ENCODE results near the gene ENPP6. TPM values are rescaled to one million over a fixed set of nuclear protein-coding genes. Genes with fewer than 3 reads are reported as not detected.

The ENPP6 gene
- total RNA-seq, 4 donors from 2014 or later: not detected

DNA sequence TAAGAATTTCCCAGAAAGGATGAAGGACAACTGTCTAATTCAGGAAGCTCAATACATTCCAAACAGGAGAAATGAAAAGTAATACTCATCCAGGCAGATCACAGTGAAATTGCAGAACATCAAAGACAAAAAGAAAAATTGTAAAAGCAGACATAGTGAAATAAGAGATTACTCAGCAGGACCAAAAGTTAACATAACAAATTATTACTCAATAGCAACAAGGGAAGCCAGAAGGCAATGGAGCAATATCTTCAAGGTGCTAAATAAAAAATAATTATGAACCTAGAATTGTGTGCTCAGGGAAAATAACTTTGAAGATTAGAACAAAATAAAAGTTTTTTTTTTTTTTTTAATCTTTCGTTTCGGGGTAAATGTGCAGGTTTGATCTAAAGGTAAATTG, 30.5 kb upstream of the ENPP6 start:
- 92% methylated on average over 2 of the region's 2 CpGs for WGBS
- TF ChIP-seq POLR2AphosphoS5 (IDR thresholded peaks at IDR 0.05) (no peak), POLR2A (IDR thresholded peaks at IDR 0.05) (no peak), EP300 (IDR thresholded peaks at IDR 0.05) (no peak)
- TF ChIP-seq, protein P1, sequence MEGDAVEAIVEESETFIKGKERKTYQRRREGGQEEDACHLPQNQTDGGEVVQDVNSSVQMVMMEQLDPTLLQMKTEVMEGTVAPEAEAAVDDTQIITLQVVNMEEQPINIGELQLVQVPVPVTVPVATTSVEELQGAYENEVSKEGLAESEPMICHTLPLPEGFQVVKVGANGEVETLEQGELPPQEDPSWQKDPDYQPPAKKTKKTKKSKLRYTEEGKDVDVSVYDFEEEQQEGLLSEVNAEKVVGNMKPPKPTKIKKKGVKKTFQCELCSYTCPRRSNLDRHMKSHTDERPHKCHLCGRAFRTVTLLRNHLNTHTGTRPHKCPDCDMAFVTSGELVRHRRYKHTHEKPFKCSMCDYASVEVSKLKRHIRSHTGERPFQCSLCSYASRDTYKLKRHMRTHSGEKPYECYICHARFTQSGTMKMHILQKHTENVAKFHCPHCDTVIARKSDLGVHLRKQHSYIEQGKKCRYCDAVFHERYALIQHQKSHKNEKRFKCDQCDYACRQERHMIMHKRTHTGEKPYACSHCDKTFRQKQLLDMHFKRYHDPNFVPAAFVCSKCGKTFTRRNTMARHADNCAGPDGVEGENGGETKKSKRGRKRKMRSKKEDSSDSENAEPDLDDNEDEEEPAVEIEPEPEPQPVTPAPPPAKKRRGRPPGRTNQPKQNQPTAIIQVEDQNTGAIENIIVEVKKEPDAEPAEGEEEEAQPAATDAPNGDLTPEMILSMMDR (IDR thresholded peaks at IDR 0.05): no peak
- Histone ChIP-seq H3K4me1 (no peaks in the 10 kb centered on the region), H3K27ac (no peak overlapping the region), H3K36me3 (no peaks in the 10 kb centered on the region), H3K27me3 (no peaks in the 10 kb centered on the region), H3K4me3 (no peak overlapping the region), H3K9me3 (no peaks in the 10 kb centered on the region)
- no peak for DNase-seq (ENCODE audit: low spot score in 2 of 2)

DNA sequence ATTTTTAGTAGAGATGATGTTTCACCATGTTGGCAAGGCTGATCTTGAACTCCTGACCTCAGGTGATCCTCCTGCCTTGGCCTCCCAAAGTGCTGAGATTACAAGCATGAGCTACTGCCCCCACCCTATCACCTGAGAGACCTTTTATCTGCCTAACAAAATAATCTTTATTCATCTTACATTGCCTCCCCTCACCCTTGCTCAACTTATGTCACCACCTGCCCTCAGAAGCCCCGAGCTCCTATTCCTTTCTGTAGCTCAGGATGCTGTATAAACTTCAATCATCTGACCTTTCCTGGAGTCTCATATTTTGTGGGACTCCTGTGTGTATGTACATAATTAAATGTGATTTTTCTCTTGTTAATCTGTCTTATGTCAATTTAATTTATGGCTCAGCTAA, 29.7 kb upstream of the ENPP6 start:
- no peak overlapping the region for H3K4me3 ChIP-seq
- no peak overlapping the region for H3K27ac ChIP-seq
- no peaks in the 10 kb centered on the region for H3K36me3 ChIP-seq
- 79% methylated on average over 1 of the region's 1 CpG for WGBS
- no peak for DNase-seq (ENCODE audit: low spot score in 2 of 2)
- no peaks in the 10 kb centered on the region for H3K4me1 ChIP-seq
- no peaks in the 10 kb centered on the region for H3K27me3 ChIP-seq
- no peaks in the 10 kb centered on the region for H3K9me3 ChIP-seq
- TF ChIP-seq EP300 (IDR thresholded peaks at IDR 0.05) (no peak), POLR2AphosphoS5 (IDR thresholded peaks at IDR 0.05) (no peak), POLR2A (IDR thresholded peaks at IDR 0.05) (no peak)
- TF ChIP-seq, protein P1 (IDR thresholded peaks at IDR 0.05): no peak

DNA sequence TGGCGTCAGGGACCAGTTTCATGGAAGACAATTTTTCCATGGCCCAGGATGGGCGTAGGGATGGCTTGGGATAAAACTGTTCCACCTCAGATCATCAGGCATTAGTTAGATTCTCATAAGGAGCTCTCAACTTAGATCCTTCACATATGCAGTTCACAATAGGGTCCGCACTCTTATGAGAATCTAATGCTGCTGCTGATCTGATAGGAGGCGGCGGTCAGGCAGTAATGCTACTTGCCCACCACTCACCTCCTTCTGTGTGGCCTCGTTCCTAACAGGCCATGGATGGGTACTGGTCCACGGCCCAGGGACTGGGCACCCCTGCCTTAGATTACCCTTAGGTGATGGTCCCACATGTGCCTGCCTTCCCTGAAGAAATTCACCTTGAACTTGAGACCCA, 28.8 kb upstream of the ENPP6 start:
- TF ChIP-seq POLR2A (IDR thresholded peaks at IDR 0.05) (no peak), EP300 (IDR thresholded peaks at IDR 0.05) (no peak), POLR2AphosphoS5 (IDR thresholded peaks at IDR 0.05) (no peak)
- TF ChIP-seq, protein P1 (IDR thresholded peaks at IDR 0.05): no peak
- Histone ChIP-seq H3K4me3 (no peak overlapping the region), H3K36me3 (no peaks in the 10 kb centered on the region), H3K27me3 (no peaks in the 10 kb centered on the region), H3K9me3 (no peaks in the 10 kb centered on the region), H3K27ac (no peak overlapping the region), H3K4me1 (no peaks in the 10 kb centered on the region)
- WGBS: 88% methylated on average over 7 of the region's 7 CpGs
- no peak for DNase-seq (ENCODE audit: low spot score in 2 of 2)

DNA sequence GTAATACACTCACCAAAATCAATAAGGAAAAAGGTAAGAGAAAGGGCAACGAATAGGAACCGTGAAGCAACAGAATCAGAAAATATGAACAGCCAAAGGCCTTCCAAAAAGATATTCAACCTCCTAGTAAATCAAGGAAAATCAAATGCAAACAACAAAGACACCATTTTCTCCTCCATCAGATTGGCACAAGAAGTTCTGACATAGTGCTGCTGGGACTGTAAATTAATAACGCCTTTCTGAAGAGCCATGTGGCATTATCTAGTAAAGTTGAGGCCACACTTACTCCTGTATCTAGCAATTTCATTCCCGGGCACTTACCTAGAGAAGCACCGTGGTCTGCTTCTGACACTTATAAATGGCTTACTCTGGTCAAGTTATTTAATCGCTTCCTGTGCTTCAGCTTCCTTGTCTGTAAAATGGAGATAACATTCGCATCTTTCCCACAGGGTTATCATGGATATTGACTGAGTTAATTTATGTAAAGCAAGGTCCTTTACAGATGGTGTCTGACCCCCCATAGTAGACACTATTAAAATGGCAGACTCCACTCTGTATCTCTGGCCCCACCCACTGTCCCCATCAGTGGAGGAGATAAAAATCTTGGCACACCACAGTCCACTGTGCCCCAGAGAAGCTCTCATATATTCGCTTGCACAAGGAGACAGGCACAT, 20.5 kb upstream of the ENPP6 start:
- no peaks in the 10 kb centered on the region for H3K36me3 ChIP-seq

DNA sequence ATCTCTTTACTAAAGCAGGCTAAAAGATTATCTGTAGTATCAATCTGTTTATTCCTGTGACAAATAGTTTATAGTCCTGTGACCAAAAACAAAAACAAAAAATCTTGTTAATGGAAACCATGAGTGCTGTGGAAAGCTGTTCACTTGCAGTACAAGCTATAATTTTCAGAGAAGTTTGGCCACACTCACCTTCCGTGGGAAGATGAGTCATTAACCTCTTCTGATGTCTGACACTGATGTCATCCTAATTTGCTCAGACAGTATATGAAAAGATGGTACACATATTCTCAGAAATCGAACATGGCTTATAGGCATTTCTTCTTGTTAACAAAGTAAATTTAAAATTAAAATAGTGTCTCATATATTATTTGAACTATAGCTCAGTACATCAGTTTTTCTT, 19.9 kb upstream of the ENPP6 start:
- Histone ChIP-seq H3K4me1 (peaks cover 4% of the 10 kb centered on the region), H3K36me3 (no peaks in the 10 kb centered on the region), H3K4me3 (no peak overlapping the region), H3K9me3 (no peaks in the 10 kb centered on the region), H3K27me3 (no peaks in the 10 kb centered on the region), H3K27ac (no peak overlapping the region)
- TF ChIP-seq EP300 (IDR thresholded peaks at IDR 0.05) (no peak), POLR2A (IDR thresholded peaks at IDR 0.05) (no peak), POLR2AphosphoS5 (IDR thresholded peaks at IDR 0.05) (no peak)
- TF ChIP-seq, protein P1 (IDR thresholded peaks at IDR 0.05): no peak
- WGBS: 29% methylated on average over 2 of the region's 2 CpGs
- no peak for DNase-seq (ENCODE audit: low spot score in 2 of 2)

More for the DNA sequence above, 20.5 kb upstream of the ENPP6 start:
- no peaks in the 10 kb centered on the region for H3K9me3 ChIP-seq
- DNase-seq (ENCODE audit: low spot score in 2 of 2): no peak
- H3K27me3 ChIP-seq: no peaks in the 10 kb centered on the region
- 80% methylated on average over 8 of the region's 8 CpGs for WGBS
- no peak for TF ChIP-seq EP300 (IDR thresholded peaks at IDR 0.05)
- no peak for TF ChIP-seq POLR2A (IDR thresholded peaks at IDR 0.05)
- TF ChIP-seq POLR2AphosphoS5 (IDR thresholded peaks at IDR 0.05): no peak
- H3K27ac ChIP-seq: no peak overlapping the region
- H3K4me3 ChIP-seq: no peak overlapping the region
- peaks cover 4% of the 10 kb centered on the region for H3K4me1 ChIP-seq
